MM.1S (cell line): ENCODE measurements around the gene IGSF9B.
"Not testable (repeated sequence)": the region's sequence is repeated elsewhere in the genome, so short reads cannot be mapped to it uniquely, and the experiment has no call there.

Experiments
- DNase-seq: peaks from one replicate; pipeline ENCODE4 v3.0.0-alpha.2; 2015
- H2AFZ ChIP-seq: fragments of 300-600 bp; sonication (generic); 2 replicates; pipeline ENCODE4 v1.6.0; 2016; ENCODE audit warnings: antibody characterized with exemption, low read length
- H3F3A ChIP-seq: fragments of 300-600 bp; sonication (generic); 2 replicates; pipeline ENCODE4 v1.6.1; 2016; ENCODE audit warnings: mild to moderate bottlenecking, antibody characterized with exemption, low read length, moderate library complexity, mixed read lengths; ENCODE audit not compliant: insufficient read depth
- H3K27ac ChIP-seq: fragments of 300-600 bp; sonication (generic); 2 replicates; pipeline ENCODE4 v1.5.1; 2016; ENCODE audit warnings: mild to moderate bottlenecking, low read length
- H3K27me3 ChIP-seq: fragments of 300-600 bp; sonication (generic); replicated peaks from 2 replicates; pipeline ENCODE4 v1.6.0; 2016; ENCODE audit warnings: low read length; ENCODE audit not compliant: insufficient read depth
- H3K36me3 ChIP-seq: fragments of 300-600 bp; sonication (generic); replicated peaks from 2 replicates; pipeline ENCODE4 v1.6.1; 2016; ENCODE audit warnings: mild to moderate bottlenecking, low read length, mixed read lengths; ENCODE audit not compliant: insufficient read depth
- H3K4me1 ChIP-seq: fragments of 300-600 bp; sonication (generic); 2 replicates; pipeline ENCODE4 v1.6.1; 2016; ENCODE audit warnings: low read length, mixed read lengths
- H3K4me2 ChIP-seq: fragments of 300-600 bp; sonication (generic); 2 replicates; pipeline ENCODE4 v1.6.0; 2016; ENCODE audit warnings: low read depth, low read length
- H3K4me3 ChIP-seq: fragments of 300-600 bp; sonication (generic); 2 replicates; pipeline ENCODE4 v1.5.1; 2016; ENCODE audit warnings: low read length, mixed read lengths
- H3K79me2 ChIP-seq: fragments of 300-600 bp; sonication (generic); 2 replicates; pipeline ENCODE4 v1.6.1; 2016; ENCODE audit warnings: mixed run types, low read length, mixed read lengths
- H3K9ac ChIP-seq: fragments of 300-600 bp; sonication (generic); 2 replicates; pipeline ENCODE4 v1.6.1; 2016; ENCODE audit warnings: low read length, mixed read lengths
- H3K9me2 ChIP-seq: fragments of 300-600 bp; sonication (generic); replicated peaks from 2 replicates; pipeline ENCODE4 v1.6.1; 2016; ENCODE audit warnings: mild to moderate bottlenecking, low read length, mixed read lengths; ENCODE audit not compliant: insufficient read depth
- H3K9me3 ChIP-seq: fragments of 300-600 bp; sonication (generic); replicated peaks from 2 replicates; pipeline ENCODE4 v1.6.1; 2016; ENCODE audit warnings: mild to moderate bottlenecking, low read length, mixed read lengths; ENCODE audit not compliant: insufficient read depth
- H4K20me1 ChIP-seq: fragments of 300-600 bp; sonication (generic); 2 replicates; pipeline ENCODE4 v1.6.1; 2016; ENCODE audit warnings: mild to moderate bottlenecking, low read length, moderate library complexity, mixed read lengths; ENCODE audit not compliant: insufficient read depth
- CTCF ChIP-seq: fragments of 300-600 bp; sonication (generic); IDR thresholded peaks from 2 replicates; pipeline ENCODE4 v1.5.1; 2016; ENCODE audit warnings: antibody characterized with exemption, low read length, mixed read lengths
- EZH2 ChIP-seq: fragments of 300-600 bp; sonication (generic); optimal IDR thresholded peaks from 2 replicates; pipeline ENCODE3; 2017; ENCODE audit warnings: low read depth, mild to moderate bottlenecking, antibody characterized with exemption, low read length, mixed read lengths
- EZH2phosphoT487 ChIP-seq: fragments of 300-600 bp; sonication (generic); IDR thresholded peaks from 2 replicates; pipeline ENCODE4 v1.6.1; 2018; ENCODE audit warnings: antibody characterized with exemption, low read length

The IGSF9B gene

GRCh38 chr11:134003792-134004495 is 47.2 kb upstream of the IGSF9B start:
- Histone ChIP-seq H3K9me2 (no peaks in the 10 kb centered on the region), H3K36me3 (no peaks in the 10 kb centered on the region), H2AFZ (no peak overlapping the region), H3K4me2 (no peak overlapping the region), H3K4me1 (no peaks in the 10 kb centered on the region), H3K9ac (no peak overlapping the region), H3F3A (no peaks in the 10 kb centered on the region), H3K9me3 (no peaks in the 10 kb centered on the region), H3K27ac (no peak overlapping the region), H3K27me3 (no peaks in the 10 kb centered on the region), H3K79me2 (no peaks in the 10 kb centered on the region), H3K4me3 (no peak overlapping the region), H4K20me1 (no peaks in the 10 kb centered on the region)
- no peak for TF ChIP-seq EZH2phosphoT487
- TF ChIP-seq CTCF = no peak
- TF ChIP-seq EZH2 = no peak
- DNase-seq = no peak

GRCh38 chr11:134002819-134003218 is 46.1 kb upstream of the IGSF9B start:
- H3K36me3 ChIP-seq, H3K27me3 ChIP-seq, H3K9ac ChIP-seq, H3K9me3 ChIP-seq, H3F3A ChIP-seq, H3K4me2 ChIP-seq, H4K20me1 ChIP-seq, H3K27ac ChIP-seq, H3K9me2 ChIP-seq, H3K4me1 ChIP-seq, H2AFZ ChIP-seq, H3K79me2 ChIP-seq, DNase-seq, H3K4me3 ChIP-seq: not testable (repeated sequence)

- H4K20me1 ChIP-seq, DNase-seq, H3K27me3 ChIP-seq, H3K9ac ChIP-seq, H3K36me3 ChIP-seq, H3K27ac ChIP-seq, H3K9me3 ChIP-seq, H2AFZ ChIP-seq, H3F3A ChIP-seq, H3K4me3 ChIP-seq, H3K4me1 ChIP-seq, H3K9me2 ChIP-seq, H3K79me2 ChIP-seq, H3K4me2 ChIP-seq: not testable (repeated sequence)
Observed at GRCh38 chr11:134002338-134002737, 45.6 kb upstream of the IGSF9B start.

- no peak overlapping the region for H3K27ac ChIP-seq
- no peaks in the 10 kb centered on the region for H3K9me2 ChIP-seq
- H2AFZ ChIP-seq = no peak overlapping the region
- H3F3A ChIP-seq = no peaks in the 10 kb centered on the region
- H3K9me3 ChIP-seq = no peaks in the 10 kb centered on the region
- H3K27me3 ChIP-seq = no peaks in the 10 kb centered on the region
- no peak overlapping the region for H3K9ac ChIP-seq
- no peak overlapping the region for H3K4me3 ChIP-seq
- no peaks in the 10 kb centered on the region for H4K20me1 ChIP-seq
- no peaks in the 10 kb centered on the region for H3K79me2 ChIP-seq
- TF ChIP-seq EZH2phosphoT487 (no peak), CTCF (no peak), EZH2 (no peak)
- no peak overlapping the region for H3K4me2 ChIP-seq
- no peaks in the 10 kb centered on the region for H3K36me3 ChIP-seq
- H3K4me1 ChIP-seq = no peaks in the 10 kb centered on the region
- DNase-seq = no peak
Observed at GRCh38 chr11:134001596-134001995, 44.8 kb upstream of the IGSF9B start.
